ENCODE results near the gene DNM2.
A peak's percentile ranks its signal among the peaks of the same experiment; 100 is the strongest.

Gene DNM2

GRCh38 chr19:10861103-10861651 lies 143.3 kb downstream of the DNM2 start:
- H3K79me2 ChIP-seq (ENCODE audit: low read length): no peaks in the 10 kb centered on the region
- H3K9ac ChIP-seq (ENCODE audit: low read length): no peak overlapping the region
- H3K4me1 ChIP-seq (ENCODE audit: low read length): peaks cover 9% of the 10 kb centered on the region
- no peak overlapping the region for H3K4me3 ChIP-seq (ENCODE audit: low read length)
- TF ChIP-seq CTCF (IDR thresholded peaks at IDR 0.05; ENCODE audit: low read depth, low read length): peak; percentile 42
- TF ChIP-seq EZH2phosphoT487 (IDR thresholded peaks at IDR 0.05; ENCODE audit: low read depth): no peak
- H3K27ac ChIP-seq (ENCODE audit: low read length): no peak overlapping the region
- no peak overlapping the region for H3K4me2 ChIP-seq (ENCODE audit: low read length)
- no peaks in the 10 kb centered on the region for H3K27me3 ChIP-seq (ENCODE audit: low read depth, low read length)
- H3K9me3 ChIP-seq (ENCODE audit: insufficient read depth, low read length): no peaks in the 10 kb centered on the region
- no peak overlapping the region; the same call in 1 of the 2 replicates for H2AFZ ChIP-seq (ENCODE audit: low read depth, low read length)
- no peaks in the 10 kb centered on the region for H4K20me1 ChIP-seq (ENCODE audit: insufficient read depth, low read length)
- no peaks in the 10 kb centered on the region for H3K36me3 ChIP-seq (replicated peaks; ENCODE audit: low read depth, low read length)

GRCh38 chr19:10862561-10863106 lies 144.8 kb downstream of the DNM2 start:
- Histone ChIP-seq H3K36me3 (replicated peaks; ENCODE audit: low read depth, low read length) (no peaks in the 10 kb centered on the region), H2AFZ (ENCODE audit: low read depth, low read length) (no peak overlapping the region), H4K20me1 (ENCODE audit: insufficient read depth, low read length) (no peaks in the 10 kb centered on the region), H3K27me3 (ENCODE audit: low read depth, low read length) (no peaks in the 10 kb centered on the region), H3K4me2 (ENCODE audit: low read length) (no peak overlapping the region), H3K79me2 (ENCODE audit: low read length) (no peaks in the 10 kb centered on the region), H3K9me3 (ENCODE audit: insufficient read depth, low read length) (no peaks in the 10 kb centered on the region), H3K27ac (ENCODE audit: low read length) (no peak overlapping the region), H3K9ac (ENCODE audit: low read length) (no peak overlapping the region), H3K4me1 (ENCODE audit: low read length) (peaks cover 17% of the 10 kb centered on the region), H3K4me3 (ENCODE audit: low read length) (no peak overlapping the region)
- TF ChIP-seq CTCF (IDR thresholded peaks at IDR 0.05; ENCODE audit: low read depth, low read length) (no peak), EZH2phosphoT487 (IDR thresholded peaks at IDR 0.05; ENCODE audit: low read depth) (no peak)

- no peaks in the 10 kb centered on the region for H3K79me2 ChIP-seq (ENCODE audit: low read length)
- H3K36me3 ChIP-seq (replicated peaks; ENCODE audit: low read depth, low read length): no peaks in the 10 kb centered on the region
- no peaks in the 10 kb centered on the region for H3K9me3 ChIP-seq (ENCODE audit: insufficient read depth, low read length)
- peaks cover 23% of the 10 kb centered on the region for H3K4me1 ChIP-seq (ENCODE audit: low read length)
- no peak overlapping the region for H3K27ac ChIP-seq (ENCODE audit: low read length)
- H2AFZ ChIP-seq (ENCODE audit: low read depth, low read length): no peak overlapping the region; the same call in 1 of the 2 replicates
- H3K4me2 ChIP-seq (ENCODE audit: low read length): no peak overlapping the region
- H4K20me1 ChIP-seq (ENCODE audit: insufficient read depth, low read length): no peaks in the 10 kb centered on the region
- H3K9ac ChIP-seq (ENCODE audit: low read length): no peak overlapping the region
- H3K27me3 ChIP-seq (ENCODE audit: low read depth, low read length): no peaks in the 10 kb centered on the region
- no peak overlapping the region for H3K4me3 ChIP-seq (ENCODE audit: low read length)
- TF ChIP-seq EZH2phosphoT487 (IDR thresholded peaks at IDR 0.05; ENCODE audit: low read depth) (no peak), CTCF (IDR thresholded peaks at IDR 0.05; ENCODE audit: low read depth, low read length) (no peak)
These were observed 145.3 kb downstream of the DNM2 start for GRCh38 chr19:10863107-10863717.

- no peaks in the 10 kb centered on the region for H3K9me3 ChIP-seq (ENCODE audit: insufficient read depth, low read length)
- H3K79me2 ChIP-seq (ENCODE audit: low read length): no peaks in the 10 kb centered on the region
- H3K4me3 ChIP-seq (ENCODE audit: low read length): peak overlapping the region; percentile 58
- no peak overlapping the region for H3K27ac ChIP-seq (ENCODE audit: low read length)
- H2AFZ ChIP-seq (ENCODE audit: low read depth, low read length): peak overlapping the region; percentile 99
- no peaks in the 10 kb centered on the region for H3K27me3 ChIP-seq (ENCODE audit: low read depth, low read length)
- no peaks in the 10 kb centered on the region for H4K20me1 ChIP-seq (ENCODE audit: insufficient read depth, low read length)
- no peaks in the 10 kb centered on the region for H3K36me3 ChIP-seq (replicated peaks; ENCODE audit: low read depth, low read length)
- peaks cover 36% of the 10 kb centered on the region for H3K4me1 ChIP-seq (ENCODE audit: low read length)
- H3K4me2 ChIP-seq (ENCODE audit: low read length): peak overlapping the region; percentile 79
- H3K9ac ChIP-seq (ENCODE audit: low read length): peak overlapping the region; percentile 31; the same call in 1 of the 2 replicates
- TF ChIP-seq CTCF (IDR thresholded peaks at IDR 0.05; ENCODE audit: low read depth, low read length) (peak; percentile 97), EZH2phosphoT487 (IDR thresholded peaks at IDR 0.05; ENCODE audit: low read depth) (no peak)
These were observed 146.6 kb downstream of the DNM2 start for GRCh38 chr19:10864538-10864899.

All from OCI-LY3 (cell line).